Measurements from ENCODE around the gene CDYL2.
"Not testable (repeated sequence)": the region's sequence is repeated elsewhere in the genome, so short reads cannot be mapped to it uniquely, and the experiment has no call there.

The CDYL2 gene

DNA sequence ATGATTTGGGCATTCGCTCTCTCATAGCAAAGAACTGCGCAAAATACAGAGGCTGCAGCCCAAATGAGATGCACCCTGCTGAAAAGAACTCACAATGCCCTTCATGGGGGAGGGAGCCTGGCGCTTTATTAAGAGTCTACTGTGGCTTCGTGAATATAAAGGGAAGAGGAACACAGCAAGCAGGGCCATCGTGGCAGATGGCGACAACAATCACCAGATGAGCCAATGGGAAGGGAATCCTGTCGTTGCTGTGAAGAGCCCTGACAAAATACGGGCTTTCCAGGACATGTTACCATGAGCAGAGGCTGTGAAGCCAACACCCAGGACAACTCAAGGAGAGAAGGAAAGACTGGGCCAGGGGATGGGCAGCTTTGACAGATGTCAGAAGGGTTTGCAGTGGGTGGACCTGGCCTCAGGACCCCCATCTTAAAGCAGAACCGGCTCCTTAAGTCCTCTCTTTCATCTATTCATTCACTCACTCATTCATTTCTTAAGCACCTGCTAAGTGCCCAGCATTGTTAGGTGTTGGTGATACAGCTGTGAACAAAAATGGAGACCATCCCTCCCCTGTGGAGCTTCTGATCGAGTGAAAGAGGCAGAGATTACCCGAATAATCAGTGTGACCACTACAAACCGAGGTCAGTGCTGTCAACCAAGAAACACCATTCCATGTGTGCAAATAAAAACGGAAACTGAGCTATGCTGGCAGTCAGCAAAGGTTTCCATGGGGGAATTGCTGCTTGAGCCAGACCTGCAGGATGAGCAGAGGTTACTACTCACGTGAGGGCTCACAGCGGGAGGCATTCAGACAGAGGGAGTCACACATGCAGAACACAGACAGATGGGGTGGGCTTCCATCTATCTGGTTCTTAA lies 137.8 kb downstream of the CDYL2 start:
- no peak for DNase-seq

DNA sequence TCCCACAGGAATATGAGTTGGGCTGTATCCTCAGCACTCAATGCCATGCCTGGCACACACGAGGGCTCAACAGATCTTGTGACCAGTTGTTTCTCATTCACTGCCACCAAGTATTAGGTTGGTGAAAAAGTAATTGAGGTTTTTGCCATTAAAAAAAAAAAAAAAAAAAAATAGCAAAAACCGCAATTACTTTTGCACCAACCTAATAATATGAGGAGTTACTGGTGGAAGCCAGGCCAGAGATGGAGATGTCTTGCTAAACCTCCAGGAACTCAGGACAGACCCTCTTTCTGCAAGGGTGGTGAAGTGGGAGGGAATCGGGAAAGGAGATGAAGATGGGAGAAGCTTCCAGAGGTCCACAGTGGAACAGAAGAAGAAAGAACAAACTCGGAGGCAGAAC lies 139.0 kb downstream of the CDYL2 start:
- no peak for DNase-seq

DNA sequence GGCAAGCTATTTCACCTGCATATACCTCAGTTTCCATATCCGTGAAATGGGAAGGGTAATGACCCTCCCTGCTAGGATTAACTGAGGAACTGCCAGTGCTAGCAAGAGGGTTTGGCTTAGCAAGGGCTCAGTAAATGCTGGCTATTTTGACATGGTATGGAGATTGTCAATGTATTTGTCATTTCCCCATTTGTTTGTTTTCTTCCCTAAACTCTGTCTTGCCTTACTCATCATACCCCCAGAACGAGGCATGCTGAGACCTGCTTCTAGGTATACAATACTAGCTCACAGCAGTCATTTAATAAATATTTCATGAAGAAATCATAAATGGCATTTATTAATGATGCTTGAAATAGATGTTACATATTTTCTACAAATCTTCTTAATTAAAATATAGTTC lies 139.6 kb downstream of the CDYL2 start:
- no peak for DNase-seq

DNA sequence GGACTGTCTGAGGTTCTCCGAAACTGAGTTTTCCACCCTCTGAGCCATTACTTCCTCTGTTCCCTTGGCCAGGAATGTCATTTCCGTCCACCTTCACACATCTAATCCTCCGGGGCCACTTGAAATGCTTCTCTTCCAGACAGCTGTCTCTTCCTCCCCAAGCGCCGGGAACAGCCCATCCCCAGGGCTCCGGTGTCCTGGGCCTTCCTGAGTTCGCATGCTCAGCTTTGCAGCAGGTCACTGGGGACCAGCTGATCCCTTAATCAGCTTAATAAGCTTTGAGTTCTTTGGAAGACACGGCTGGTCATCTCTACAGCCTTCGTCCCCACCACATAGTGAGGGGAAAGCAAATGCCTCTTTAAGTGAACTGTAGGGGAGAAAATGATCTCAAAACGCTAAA lies 140.2 kb downstream of the CDYL2 start:
- DNase-seq, result no peak

DNA sequence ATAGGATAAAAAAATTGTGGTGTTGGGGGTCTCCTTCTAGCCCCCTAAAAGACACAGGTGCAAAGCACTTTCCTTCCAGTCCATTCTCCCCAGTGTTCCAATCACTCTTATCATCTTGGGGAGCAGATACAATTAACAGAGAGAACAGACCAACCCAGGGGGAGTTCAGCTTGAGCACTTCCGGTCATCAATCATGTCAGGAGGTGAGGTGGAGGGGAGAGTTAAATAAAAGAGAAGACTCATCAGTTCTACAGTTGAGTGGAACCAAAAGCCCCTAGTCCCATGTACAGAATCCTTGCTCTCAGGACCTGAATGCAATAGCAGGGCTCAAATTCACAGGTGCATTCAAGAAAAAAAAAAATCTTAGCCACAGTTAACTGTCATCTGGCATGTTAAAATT lies 141.3 kb downstream of the CDYL2 start:
- DNase-seq, result no peak

DNA sequence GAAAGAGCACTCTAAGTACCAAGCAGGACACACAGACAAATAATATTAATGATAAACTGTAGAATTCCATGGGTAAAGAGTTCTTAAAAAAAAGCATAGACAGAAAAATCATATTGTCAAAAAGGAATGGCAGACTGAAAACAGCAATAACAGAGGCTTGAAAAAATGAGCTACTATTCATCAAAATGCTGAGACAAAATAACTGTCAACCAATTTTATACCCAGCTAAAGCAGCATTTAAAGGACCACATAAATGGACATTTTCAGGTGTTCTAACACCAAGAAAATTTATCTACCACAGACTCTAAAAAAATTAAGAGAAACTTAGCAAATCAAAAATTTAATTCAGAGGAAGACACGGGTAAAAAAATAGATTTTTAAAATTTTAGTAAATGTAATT lies 144.5 kb downstream of the CDYL2 start:
- no peak for DNase-seq

DNA sequence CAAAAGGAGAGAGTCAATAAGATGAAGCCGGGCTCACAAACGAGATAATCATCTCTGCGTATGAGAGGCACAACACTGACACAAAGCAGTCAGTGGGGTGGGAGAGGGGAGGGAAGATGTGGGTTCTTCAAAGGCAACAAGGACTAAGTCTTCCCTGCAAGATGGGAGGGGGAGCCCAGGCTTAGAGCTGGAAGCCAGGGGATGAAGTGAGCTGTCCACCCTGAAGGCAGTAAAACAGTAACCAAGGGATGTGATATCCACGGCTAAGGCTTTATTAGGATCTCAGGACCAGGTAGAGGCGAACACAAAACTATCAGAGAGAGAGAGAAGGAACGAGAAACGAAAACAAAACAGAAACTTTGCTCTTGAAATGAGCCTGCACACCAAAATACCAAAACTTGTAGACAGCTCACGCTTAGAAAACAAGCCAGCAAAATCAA lies 147.7 kb downstream of the CDYL2 start:
- no peak for DNase-seq

DNA sequence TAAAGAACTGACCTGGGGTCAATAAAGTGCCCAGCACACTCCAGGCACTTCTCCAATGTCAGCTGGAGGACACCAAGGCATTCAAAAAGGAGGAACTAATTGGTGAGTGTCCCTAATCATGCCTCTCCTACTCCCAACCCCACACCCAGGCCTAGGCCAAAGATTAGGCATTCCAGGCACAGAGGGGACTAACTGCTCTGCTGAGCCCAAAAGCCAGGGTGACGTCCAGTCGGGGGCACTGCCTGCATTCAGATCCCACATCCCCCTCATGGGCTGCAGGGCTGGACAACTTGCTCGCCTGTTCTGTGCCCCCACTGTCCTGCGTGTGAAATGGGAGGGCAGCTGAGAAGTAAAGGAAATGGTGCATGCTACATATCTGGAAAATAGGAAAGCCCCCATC lies 148.2 kb downstream of the CDYL2 start:
- no peak for DNase-seq

DNA sequence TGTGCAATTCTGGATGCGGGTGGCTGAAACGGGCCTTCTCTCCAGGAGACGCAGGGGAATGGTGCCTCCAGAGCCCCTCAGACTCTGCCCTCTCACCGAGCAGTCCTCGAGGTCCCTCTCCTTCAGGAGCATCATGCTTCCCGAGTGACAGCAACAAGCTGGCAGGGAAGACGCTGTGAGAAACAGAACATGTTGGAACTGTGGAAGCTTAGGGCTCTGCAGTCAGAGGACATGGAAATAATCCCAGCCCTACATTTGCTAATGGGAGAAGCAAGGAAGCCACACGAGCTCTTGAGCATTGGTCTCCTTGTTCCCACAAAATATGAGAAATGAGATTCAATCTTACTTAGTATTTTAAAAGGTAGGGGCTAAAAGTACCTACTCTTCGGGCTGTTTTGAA lies 148.6 kb downstream of the CDYL2 start:
- DNase-seq, result no peak

DNA sequence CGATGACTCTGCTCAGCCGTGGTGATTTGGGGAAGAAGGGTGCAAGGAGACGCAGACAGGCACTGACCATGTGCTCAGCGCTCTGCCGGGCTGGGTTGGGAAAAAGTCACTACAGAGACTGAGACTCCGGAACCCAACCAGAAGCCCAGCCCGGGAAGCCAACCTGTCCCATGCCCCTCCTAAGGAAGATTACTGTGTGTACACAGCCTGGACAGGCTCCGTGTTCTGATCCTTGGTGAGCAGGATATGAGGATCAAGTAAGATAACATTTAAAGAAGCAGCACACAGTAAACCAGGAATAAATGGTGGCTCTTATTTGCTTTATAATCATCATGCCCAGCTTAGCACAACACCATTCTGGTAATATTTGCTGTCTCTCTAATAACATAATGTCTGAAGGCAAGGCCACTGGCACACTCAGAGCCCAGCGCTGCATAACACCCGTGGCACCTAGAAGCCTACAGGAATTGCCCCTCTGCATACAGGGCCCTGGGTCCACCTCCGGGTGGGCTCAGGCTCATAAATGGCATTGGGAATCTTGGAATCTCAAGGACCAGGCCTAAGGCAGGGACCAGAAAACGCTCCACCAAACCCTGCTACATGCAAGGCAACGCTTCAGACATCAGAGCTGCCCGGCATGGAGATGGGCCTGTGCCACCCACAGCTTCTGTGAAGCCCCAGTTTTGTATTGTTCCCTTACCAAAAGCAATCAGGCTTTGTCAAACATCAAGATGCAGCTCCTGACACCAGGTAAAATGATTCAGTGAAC lies 150.1 kb downstream of the CDYL2 start:
- no peak for DNase-seq

DNA sequence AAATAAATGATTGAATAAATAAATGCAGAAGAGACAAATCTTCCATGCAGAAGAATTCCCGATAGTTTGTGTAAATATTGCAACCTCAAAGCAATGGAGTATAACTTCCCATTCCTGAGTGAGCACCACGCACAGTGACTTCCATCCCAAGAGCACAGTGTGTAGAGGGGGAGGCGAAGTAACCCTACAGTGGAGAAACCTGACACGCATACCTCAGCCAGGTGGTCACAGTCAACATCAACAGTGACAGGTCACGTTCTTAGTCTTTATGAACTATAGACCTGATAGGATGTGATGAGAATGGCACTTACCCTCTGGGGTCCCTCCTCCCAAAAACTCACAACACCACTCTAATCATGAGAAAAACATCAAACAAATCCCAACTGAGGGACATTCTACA lies 152.0 kb downstream of the CDYL2 start:
- no peak for DNase-seq

DNA sequence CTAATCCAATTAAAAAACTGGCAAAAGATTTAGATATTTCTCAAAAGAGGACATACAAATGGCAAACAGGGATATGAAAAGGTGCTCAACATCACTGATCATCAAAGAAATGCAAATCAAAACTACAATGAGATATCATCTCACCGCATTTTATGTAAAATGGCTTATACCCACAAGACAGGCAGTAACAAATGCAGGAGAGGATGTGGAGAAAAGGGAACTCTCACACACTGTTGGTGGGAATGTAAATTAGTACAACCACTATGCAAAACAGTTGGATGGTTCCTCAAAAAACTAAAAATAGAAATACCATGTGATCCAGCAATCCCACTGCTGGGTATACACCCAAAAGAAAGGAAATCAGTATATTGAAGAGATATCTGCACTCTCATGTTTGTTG lies 154.1 kb downstream of the CDYL2 start:
- not testable (repeated sequence) for DNase-seq

DNA sequence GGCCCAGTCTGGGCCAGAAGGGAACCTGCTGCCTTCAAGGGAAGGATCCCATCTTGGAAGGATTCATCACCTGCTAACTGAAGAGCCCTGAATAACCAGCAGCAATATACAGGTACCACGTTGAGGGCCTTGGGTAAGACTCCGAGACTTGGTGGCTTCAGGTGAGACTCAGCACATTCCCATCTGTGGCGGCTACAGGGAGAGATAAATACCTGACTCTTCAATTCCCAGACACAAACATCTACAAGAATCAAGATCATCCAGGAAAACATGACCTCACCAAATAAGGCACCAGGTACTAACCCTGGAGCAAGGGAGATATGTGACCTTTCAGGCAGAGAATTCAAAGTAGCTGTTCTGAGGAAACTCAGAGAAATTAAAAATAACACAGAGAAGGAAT lies 164.1 kb downstream of the CDYL2 start:
- DNase-seq, result no peak

DNA sequence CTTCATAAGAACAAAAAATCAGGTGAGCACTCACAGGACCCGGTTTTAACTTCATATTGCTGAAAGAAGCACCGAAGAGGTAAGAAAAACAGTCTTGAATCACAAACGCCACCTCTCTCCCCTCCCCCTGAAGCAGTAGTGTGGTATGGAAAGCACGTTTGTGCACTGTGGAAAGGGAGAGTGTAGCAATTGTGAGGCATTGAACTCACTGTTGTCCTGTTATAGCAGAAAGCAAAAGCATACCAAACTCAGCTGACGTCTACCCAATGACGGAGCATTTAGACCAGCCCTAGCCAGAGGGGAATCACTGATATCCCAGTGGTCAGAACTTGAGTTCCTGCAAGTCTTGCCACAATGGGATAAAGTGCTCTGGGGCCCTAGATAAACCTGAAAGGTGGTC lies 164.8 kb downstream of the CDYL2 start:
- DNase-seq, result no peak

DNA sequence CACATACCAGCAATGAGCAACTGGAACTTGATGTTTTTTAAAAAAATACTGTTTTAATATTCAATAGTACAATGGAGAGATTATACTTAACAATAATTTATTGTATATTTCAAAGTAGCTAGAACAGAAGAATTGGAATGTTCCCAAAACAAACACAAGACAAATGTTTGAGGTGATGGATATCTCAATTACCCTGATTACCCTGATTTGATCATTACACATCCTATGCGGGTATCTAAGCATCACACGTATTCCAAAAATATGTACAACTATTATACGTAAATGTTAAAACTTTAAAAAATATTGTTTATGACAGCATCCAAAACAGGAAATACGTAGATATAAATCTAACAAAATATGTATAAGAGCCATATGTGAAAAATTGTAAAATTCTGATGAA lies 166.8 kb downstream of the CDYL2 start:
- DNase-seq, result no peak

DNA sequence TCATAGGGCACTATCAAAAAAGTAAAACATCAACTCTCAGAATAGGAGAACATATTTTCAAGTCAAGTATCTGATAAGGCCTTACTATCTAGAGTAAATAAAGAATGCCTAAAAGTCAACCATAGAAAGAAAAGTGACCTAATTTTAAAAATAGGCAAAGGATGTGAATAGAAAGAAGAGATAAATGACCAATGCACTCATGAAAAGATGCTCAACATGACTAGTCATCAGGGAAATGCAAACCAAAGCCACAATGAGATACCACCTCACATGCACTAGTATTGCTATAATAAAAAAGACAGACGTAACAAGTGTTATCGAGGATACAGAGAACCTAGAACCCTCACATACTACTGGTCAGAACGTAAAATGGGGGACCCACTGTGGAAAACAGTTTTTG lies 172.8 kb downstream of the CDYL2 start:
- DNase-seq, result no peak

DNA sequence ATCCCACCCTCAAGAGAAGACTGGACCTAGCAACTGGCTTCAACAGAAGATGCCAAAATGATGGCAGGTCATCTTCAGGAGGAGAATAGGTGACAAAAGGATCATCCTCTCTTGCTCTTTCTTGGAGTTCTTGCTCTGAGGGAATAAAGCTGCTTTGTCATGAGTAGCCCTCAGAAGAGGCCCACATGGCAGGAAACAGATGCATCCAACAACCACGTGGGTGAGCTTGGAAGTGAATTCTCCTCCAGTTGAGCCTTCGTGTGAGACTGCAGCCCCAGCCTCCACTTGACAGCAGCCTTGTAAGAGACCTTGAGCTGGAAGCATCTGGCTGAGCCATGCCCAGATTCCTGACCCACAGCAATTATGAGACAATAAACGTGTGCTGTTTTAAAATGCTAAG lies 176.1 kb downstream of the CDYL2 start:
- no peak for DNase-seq

DNA sequence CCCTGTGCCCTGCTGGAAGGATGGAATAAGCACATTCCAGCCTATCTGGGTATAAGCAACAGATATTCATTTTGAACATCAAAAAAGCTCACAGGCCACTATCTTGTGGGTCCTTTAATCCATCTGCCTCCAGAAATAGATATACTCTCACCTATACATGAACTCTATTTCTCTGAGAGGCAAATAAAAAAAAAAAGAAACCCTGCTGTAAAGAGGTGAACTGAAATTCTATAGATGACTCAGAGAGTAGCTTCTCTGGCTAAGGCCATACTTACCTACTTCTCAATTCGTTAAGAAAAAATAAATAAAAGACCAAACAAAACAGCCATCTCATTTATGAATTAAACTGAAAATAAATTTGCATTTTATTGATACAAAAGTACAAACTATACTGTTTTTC lies 177.3 kb downstream of the CDYL2 start:
- DNase-seq, result no peak

DNA sequence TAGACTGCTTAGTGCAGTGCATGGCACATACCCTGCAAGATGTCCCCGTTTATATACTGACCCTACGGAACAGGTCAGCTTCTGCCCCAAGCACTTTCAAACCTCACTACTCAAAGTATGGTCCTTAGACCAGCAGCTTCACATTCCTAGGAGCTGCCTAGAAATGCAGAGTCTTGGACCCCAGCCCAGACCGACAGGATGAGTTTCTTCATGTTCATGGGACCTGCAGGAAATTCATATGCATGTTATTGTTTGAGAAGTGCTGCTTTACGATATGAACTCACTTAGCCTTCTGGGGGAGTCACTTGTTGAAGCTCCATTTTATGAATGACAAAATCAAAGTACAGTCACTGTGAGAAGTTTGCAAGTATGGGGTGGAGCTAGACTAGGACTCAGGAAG lies 181.0 kb downstream of the CDYL2 start:
- no peak for DNase-seq

DNA sequence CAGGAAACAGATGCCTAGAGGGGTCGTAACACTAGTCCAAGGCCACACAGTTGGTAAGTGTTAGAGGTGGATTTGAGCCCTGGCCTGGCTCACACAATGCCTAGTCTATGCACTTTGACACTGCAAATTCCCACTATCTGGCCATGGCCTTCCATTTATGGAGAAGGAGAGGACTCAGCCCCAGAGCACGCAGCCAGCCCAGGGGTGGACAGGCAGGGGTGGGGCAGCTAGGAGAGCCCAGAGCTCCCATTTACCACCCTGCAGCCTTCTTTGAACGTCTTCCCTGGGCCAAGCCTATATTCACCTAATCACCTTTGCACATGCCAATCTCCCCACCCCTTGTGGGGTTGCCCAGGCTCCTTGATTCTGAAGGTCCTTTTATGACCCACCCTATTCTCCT lies 182.4 kb downstream of the CDYL2 start:
- no peak for DNase-seq

DNA sequence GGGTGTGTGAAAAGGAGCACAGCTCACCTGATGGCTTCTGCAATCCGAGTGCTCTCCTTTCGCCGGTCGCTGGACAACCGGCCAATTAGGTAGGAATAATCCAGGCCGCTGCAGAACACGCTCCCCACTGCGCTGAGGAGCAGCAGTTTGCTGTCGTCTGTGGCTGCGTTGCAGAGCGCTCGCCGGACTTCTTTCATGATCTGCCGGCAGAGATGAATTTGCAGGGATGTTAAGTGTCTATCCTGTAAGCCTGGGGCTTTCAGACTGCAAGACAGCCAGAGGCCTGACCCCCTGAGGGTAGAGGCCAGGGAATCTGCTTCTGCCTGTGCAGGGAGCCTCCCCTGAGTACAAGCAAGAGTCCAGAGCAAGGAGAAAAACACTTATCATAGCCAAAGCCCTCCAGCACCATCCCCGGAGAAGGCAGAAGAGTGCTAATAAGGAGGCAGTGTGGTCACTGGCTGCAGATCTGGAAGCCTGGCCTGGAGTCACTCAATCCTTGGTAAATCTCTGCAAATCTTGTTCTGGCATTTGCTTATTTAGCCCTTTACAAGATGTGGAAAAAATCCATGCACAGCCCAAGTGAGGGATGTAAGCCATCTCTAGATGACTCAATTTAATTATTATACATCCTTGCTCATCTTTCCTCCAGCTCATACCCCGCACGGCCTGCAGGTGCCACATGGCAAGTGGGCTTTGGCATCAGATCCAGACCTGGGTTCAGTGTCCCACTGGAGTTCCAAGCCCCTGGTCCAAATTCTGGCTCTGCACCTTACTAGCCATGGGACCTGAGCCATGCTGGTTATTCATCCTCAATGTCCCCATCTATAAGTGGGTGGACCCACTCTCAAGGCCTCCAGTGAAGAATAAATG lies 183.4 kb downstream of the CDYL2 start:
- no peak for DNase-seq

DNA sequence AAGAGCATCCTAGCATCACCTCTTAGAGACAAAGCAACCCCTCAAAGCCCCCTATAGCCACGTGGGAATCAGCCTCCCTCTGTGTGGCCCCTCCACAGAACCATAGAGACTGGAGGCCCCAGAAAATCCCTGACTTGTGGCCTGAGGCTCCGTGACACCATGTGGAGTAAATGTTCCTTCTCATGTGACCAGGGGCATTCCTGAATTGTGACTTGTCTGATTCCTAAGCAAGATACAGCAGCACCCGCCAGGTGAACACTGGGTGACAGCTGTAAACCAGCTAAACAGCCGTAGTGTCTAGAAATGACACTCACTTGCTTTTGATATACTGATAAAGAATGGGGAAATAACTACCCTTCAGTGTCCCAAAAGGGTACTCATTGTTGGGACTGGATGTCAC lies 184.6 kb downstream of the CDYL2 start:
- DNase-seq, result no peak

DNA sequence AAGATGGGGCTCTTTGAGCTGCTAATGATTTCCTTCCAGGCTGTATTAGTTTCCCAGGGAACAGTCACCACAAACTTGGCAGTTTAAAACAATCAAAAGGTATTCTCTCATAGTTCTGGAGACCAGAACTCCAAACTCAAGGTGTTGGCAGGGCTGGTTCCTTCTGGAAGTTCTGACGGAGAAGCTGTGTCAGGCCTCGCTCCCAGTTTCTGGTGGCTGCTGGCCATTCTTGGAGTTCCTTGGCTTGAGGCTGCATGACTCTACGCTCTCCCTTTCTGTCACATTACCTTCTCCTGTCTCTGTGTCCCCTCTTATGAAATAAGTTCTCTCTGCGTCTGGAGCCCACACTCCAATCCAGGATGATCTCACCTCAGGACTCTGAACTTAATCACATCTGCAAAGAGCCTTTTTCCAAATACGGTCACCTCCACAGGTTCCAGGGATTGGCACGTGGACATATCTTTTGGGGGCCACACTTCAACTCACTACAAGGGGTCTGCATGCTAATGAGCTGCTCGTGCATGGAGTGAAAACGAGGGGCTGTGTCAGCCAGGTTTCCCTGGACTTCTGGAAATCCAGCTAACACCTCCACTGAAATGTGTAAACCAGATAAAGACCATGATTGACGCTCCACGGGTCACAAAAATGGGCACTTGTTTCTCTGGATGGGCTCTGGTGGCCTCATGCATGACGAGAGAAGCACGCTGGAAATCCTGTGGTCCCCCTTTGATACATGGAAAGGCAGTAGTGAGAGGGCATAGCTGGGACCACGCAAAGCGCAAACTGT lies 185.3 kb downstream of the CDYL2 start:
- no peak for DNase-seq
